ENCODE measurements around the gene INPP5D. TPM values are rescaled to one million over a fixed set of nuclear protein-coding genes. Genes with fewer than 3 reads are reported as not detected.
A peak's percentile ranks its signal among the peaks of the same experiment; 100 is the strongest.

INPP5D gene
- total RNA-seq, 4 donors from 2014 or later: 6.5 to 18.7 (median 11.5) TPM

DNA sequence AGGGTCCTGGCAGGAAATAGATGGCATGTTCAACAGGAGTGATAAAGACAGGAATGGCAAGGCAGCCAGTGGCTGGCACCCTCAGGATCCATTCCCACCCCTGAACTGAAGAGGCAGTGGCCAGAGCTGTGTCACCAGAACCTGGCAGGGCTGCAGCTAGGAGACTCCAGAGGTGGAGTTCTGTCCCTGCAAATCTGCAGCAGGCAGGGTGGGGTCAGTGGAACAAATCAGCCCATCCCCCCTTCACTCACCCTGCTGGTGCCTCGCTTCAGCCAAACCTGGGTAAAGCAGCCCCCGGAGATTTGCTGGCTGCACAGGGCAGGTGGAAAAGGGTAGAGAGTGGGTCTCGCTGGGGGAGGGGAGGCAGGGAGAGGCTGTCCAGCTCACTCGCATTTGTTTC, 12.7 kb downstream of the INPP5D start:
- Histone ChIP-seq H3K4me1 (peaks cover 24% of the 10 kb centered on the region), H3K36me3 (no peaks in the 10 kb centered on the region), H3K4me3 (no peak overlapping the region), H3K27me3 (no peaks in the 10 kb centered on the region), H3K9me3 (no peaks in the 10 kb centered on the region), H3K27ac (no peak overlapping the region)
- 79% methylated on average over 4 of the region's 4 CpGs for WGBS
- peak; percentile 37 for DNase-seq (ENCODE audit: low spot score in 2 of 2)
- TF ChIP-seq POLR2AphosphoS5 (IDR thresholded peaks at IDR 0.05): no peak
- no peak for TF ChIP-seq EP300 (IDR thresholded peaks at IDR 0.05)
- TF ChIP-seq, protein P1, sequence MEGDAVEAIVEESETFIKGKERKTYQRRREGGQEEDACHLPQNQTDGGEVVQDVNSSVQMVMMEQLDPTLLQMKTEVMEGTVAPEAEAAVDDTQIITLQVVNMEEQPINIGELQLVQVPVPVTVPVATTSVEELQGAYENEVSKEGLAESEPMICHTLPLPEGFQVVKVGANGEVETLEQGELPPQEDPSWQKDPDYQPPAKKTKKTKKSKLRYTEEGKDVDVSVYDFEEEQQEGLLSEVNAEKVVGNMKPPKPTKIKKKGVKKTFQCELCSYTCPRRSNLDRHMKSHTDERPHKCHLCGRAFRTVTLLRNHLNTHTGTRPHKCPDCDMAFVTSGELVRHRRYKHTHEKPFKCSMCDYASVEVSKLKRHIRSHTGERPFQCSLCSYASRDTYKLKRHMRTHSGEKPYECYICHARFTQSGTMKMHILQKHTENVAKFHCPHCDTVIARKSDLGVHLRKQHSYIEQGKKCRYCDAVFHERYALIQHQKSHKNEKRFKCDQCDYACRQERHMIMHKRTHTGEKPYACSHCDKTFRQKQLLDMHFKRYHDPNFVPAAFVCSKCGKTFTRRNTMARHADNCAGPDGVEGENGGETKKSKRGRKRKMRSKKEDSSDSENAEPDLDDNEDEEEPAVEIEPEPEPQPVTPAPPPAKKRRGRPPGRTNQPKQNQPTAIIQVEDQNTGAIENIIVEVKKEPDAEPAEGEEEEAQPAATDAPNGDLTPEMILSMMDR (IDR thresholded peaks at IDR 0.05): no peak

DNA sequence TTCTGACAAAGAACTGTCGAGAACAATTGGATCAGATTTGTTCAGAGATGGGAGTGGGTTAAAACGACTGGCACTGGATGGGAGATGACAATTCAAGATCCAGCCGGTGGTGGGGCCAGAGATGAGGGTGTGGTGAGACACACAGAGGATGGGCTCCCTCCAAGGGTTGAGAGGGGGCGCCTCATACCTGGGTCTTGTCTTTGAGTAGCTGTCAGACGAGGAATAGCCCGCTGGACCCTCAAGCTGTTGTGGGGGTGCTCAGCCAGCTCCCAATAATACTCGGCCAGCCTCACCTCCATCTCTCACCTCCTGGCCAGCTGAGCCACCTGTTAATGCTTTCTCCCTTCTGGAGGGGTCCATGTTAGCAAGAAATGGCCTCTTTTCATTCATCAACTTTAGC, 14.0 kb downstream of the INPP5D start:
- Histone ChIP-seq H3K4me1 (peaks cover 24% of the 10 kb centered on the region), H3K27me3 (no peaks in the 10 kb centered on the region), H3K36me3 (no peaks in the 10 kb centered on the region), H3K9me3 (no peaks in the 10 kb centered on the region), H3K4me3 (no peak overlapping the region), H3K27ac (no peak overlapping the region)
- TF ChIP-seq, protein P1 (IDR thresholded peaks at IDR 0.05): no peak
- TF ChIP-seq EP300 (IDR thresholded peaks at IDR 0.05): no peak
- no peak for TF ChIP-seq POLR2AphosphoS5 (IDR thresholded peaks at IDR 0.05)
- TF ChIP-seq POLR2A (IDR thresholded peaks at IDR 0.05): no peak
- WGBS: 76% methylated on average over 7 of the region's 7 CpGs
- DNase-seq (ENCODE audit: low spot score in 2 of 2): peak; percentile 37 to 71

DNA sequence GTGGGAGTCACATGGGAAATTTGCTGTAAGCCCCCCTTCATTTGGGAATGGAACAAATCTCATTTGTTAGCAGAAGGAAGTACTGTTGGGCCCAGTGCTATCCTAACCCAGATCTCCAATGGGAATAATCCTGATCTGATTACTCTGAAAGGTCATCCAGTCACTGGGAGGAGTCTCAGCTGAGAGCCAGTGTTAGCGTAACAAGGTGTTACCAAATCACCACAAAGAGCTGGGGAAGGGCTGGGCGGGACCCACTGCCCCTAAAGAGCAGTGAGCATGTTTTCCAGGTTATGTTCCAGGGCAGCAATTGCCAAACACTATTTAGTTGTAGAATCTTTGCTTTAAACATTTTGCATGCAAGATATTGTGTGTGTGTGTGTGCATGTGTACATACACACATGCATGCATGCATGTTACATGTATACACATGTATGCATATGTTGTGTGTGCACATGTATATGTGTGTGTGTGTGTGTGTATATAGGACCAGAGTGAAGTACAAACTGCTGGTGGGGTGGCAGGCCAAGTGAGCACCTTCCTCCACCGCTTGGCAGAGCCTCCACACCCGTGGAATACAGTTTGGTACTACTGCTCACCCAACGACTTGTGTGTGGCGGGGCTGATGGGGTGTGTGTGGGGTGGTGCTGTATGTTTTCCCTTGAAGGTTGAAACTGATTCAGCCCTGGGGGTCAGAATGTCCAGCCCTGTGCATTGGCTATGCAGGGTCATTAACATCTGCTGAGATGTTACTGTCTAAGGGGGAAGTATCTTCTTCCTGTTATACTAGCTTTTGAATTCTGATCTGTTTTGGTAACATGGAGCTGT, 15.2 kb downstream of the INPP5D start:
- Histone ChIP-seq H3K36me3 (no peaks in the 10 kb centered on the region), H3K9me3 (no peaks in the 10 kb centered on the region), H3K27me3 (no peaks in the 10 kb centered on the region), H3K27ac (peak overlapping the region; percentile 23), H3K4me1 (peaks cover 24% of the 10 kb centered on the region), H3K4me3 (no peak overlapping the region)
- TF ChIP-seq, protein P1 (IDR thresholded peaks at IDR 0.05): no peak
- peak; percentile 58 for DNase-seq (ENCODE audit: low spot score in 2 of 2)
- WGBS: 62% methylated on average over 4 of the region's 6 CpGs

DNA sequence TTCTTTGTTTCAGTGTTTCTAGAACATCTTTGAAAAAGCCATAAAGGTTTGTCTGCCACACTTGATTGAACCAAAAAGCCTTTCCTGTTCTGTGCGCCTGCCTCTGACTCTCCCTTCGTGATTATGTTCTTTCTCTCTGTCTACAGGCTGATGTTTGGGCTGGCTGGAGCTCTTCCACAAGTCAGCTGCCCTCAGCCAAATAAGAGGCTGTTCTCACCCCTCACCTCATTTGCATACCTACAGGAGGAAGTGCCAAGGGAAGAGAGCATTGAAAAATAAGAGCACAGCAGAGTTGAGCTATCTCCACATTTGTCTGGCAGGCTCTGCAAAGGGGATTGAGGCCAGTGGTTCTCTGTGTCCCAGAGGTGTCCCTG, 15.8 kb downstream of the INPP5D start:
- peak; percentile 37 to 54 for DNase-seq (ENCODE audit: low spot score in 2 of 2)
- Histone ChIP-seq H3K36me3 (no peaks in the 10 kb centered on the region), H3K4me3 (no peak overlapping the region), H3K27me3 (no peaks in the 10 kb centered on the region), H3K27ac (peak overlapping the region; percentile 23), H3K9me3 (no peaks in the 10 kb centered on the region), H3K4me1 (peaks cover 24% of the 10 kb centered on the region)
- WGBS: 19% methylated on average over 2 of the region's 2 CpGs
- TF ChIP-seq EP300 (IDR thresholded peaks at IDR 0.05) (no peak), POLR2AphosphoS5 (IDR thresholded peaks at IDR 0.05) (no peak)
- TF ChIP-seq, protein P1 (IDR thresholded peaks at IDR 0.05): no peak

DNA sequence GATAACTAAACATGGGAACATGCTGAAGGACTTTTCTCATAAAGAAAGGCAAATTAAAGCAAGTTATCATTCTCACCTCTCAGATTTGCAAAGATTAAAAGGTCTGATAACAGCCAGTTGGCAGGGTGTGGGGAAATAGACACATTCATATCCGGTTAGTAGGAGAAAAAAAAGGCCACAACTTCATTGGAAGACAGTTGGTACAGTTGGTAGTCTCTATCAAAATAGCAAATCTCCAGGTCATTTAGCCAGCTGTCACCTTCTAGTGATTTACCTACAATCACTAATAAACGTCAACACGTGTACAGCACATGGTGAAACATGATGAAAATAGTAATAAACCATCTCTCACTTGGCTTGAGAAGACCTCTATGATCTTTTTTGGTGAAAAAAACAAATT, 16.6 kb downstream of the INPP5D start:
- H3K27ac ChIP-seq: no peak overlapping the region
- no peaks in the 10 kb centered on the region for H3K27me3 ChIP-seq
- H3K4me3 ChIP-seq: no peak overlapping the region
- H3K9me3 ChIP-seq: no peaks in the 10 kb centered on the region
- H3K36me3 ChIP-seq: no peaks in the 10 kb centered on the region
- DNase-seq (ENCODE audit: low spot score in 2 of 2): no peak
- peaks cover 24% of the 10 kb centered on the region for H3K4me1 ChIP-seq
- 35% methylated on average over 3 of the region's 3 CpGs for WGBS
- TF ChIP-seq EP300 (IDR thresholded peaks at IDR 0.05) (no peak), POLR2AphosphoS5 (IDR thresholded peaks at IDR 0.05) (no peak), POLR2A (IDR thresholded peaks at IDR 0.05) (no peak)
- TF ChIP-seq, protein P1 (IDR thresholded peaks at IDR 0.05): no peak

Measured in suprapubic skin (tissue), 4 donors.